HCT116 (cell line): ENCODE results near the gene IST1. TPM values are rescaled to one million over a fixed set of nuclear protein-coding genes. Genes with fewer than 3 reads are reported as not detected.

Source experiments
- ATAC-seq: fragments of 200-7000 bp; cut with Tn5 transposase; 2 replicates; pipeline ENCODE4 v1.9.1; 2020; ENCODE audit warnings: mild to moderate bottlenecking, moderate library complexity
- BruUV-seq: library from RNA; stranded (reverse); fragments of 400-500 nt; replicated peaks from 2 replicates; lab custom pipeline; 2021; lab: Mats Ljungman, UMichigan
- CTCF ChIA-PET: fragments of 300-600 bp; sonication (Branson Sonifier 250); formaldehyde crosslinking; loops from one replicate; lab custom pipeline; 2021; ENCODE audit warnings: antibody characterized with exemption; lab: Charles Lee
- POLR2A ChIA-PET: fragments of 300-600, 350-600 bp; sonication (Branson Sonifier 250); formaldehyde crosslinking; loops from one replicate; lab custom pipeline; 2021; ENCODE audit warnings: antibody characterized with exemption; lab: Charles Lee
- RAD21 ChIA-PET, 2 experiments: fragments of 300-600 bp; sonication (Branson Sonifier 250); formaldehyde crosslinking; loops; one replicate each; lab custom pipeline; 2023; ENCODE audit warnings: low total read pairs in 2 of 2; ENCODE audit not compliant: uncharacterized antibody in 2 of 2, unreplicated experiment in 2 of 2, low non-redundant PET in 1 of 2; lab: Charles Lee
- DNase-seq: peaks from one replicate; pipeline ENCODE4 v3.0.0-alpha.2; 2010; ENCODE audit warnings: low read depth, low spot score
- H2AFZ ChIP-seq: fragments of 200-600 bp; shearing (Covaris generic), sonication (generic); 2 replicates; pipeline ENCODE4 v1.6.1; 2017; ENCODE audit warnings: low read depth, mixed run types, mixed read lengths, antibody characterized with exemption, low read length; ENCODE audit not compliant: poor library complexity, severe bottlenecking
- H3K27ac ChIP-seq: 2 replicates; pipeline ENCODE4 v1.5.1; 2012; ENCODE audit warnings: low read depth, low read length
- H3K27me3 ChIP-seq: fragments of 200-600 bp; sonication (generic); 2 replicates; pipeline ENCODE4 v1.6.1; 2016; ENCODE audit warnings: mixed run types, low read length, mixed read lengths; ENCODE audit not compliant: insufficient read depth
- H3K36me3 ChIP-seq, 2 experiments: fragments of 200-500 bp in 1 of 2; fragments of 200-600 bp in 1 of 2; sonication (Bioruptor generic) in 1 of 2; sonication (generic) in 1 of 2; 2 replicates each; pipeline versions ENCODE4 v1.5.1 to v1.6.1; 2014 to 2016; ENCODE audit warnings: low read length in 2 of 2, inconsistent platforms in 1 of 2, mixed read lengths in 1 of 2, mixed run types in 1 of 2; ENCODE audit not compliant: insufficient read depth in 2 of 2, control insufficient read depth in 1 of 2
- H3K4me1 ChIP-seq, 2 experiments: fragments of 200-600 bp in 1 of 2; sonication (generic) in 1 of 2; 2 replicates each; pipeline versions ENCODE4 v1.5.1 to v1.6.1; 2012 to 2017; ENCODE audit warnings: low read length in 2 of 2, inconsistent platforms in 1 of 2, mild to moderate bottlenecking in 1 of 2, mixed read lengths in 1 of 2, mixed run types in 1 of 2, moderate library complexity in 1 of 2; ENCODE audit not compliant: insufficient read depth in 2 of 2, control insufficient read depth in 1 of 2
- H3K4me2 ChIP-seq: fragments of 200-600 bp; sonication (generic); 2 replicates; pipeline ENCODE4 v1.6.1; 2017; ENCODE audit warnings: mixed run types, low read length, mixed read lengths
- H3K4me3 ChIP-seq, 2 experiments: fragments of 200-600 bp in 1 of 2; sonication (generic) in 1 of 2; replicated peaks in 1 of 2; 2 replicates each; pipeline ENCODE4 v1.5.1; 2011 to 2016; ENCODE audit warnings: low read length in 2 of 2, control low read depth in 1 of 2, low read depth in 1 of 2, mild to moderate bottlenecking in 1 of 2, mixed read lengths in 1 of 2, mixed run types in 1 of 2
- H3K79me2 ChIP-seq: fragments of 200-600 bp; sonication (generic); 2 replicates; pipeline ENCODE4 v1.6.1; 2017; ENCODE audit warnings: mild to moderate bottlenecking, mixed run types, low read length, moderate library complexity, mixed read lengths; ENCODE audit not compliant: insufficient read depth
- H3K9ac ChIP-seq: fragments of 200-600 bp; sonication (generic); 2 replicates; pipeline ENCODE4 v1.6.1; 2016; ENCODE audit warnings: low read length, mixed read lengths
- H3K9me2 ChIP-seq: fragments of 200-600 bp; sonication (generic), shearing (Covaris generic); 2 replicates; pipeline ENCODE4 v1.6.1; 2017; ENCODE audit warnings: mixed run types, mild to moderate bottlenecking, moderate library complexity; ENCODE audit not compliant: insufficient read depth
- H3K9me3 ChIP-seq, 2 experiments: fragments of 200-500 bp in 1 of 2; fragments of 200-600 bp in 1 of 2; sonication (Bioruptor generic) in 1 of 2; sonication (generic) in 1 of 2; 2 replicates each; pipeline ENCODE4 v1.6.1; 2014 to 2017; ENCODE audit warnings: low read length in 2 of 2, mixed read lengths in 2 of 2, inconsistent platforms in 1 of 2, low read depth in 1 of 2, mild to moderate bottlenecking in 1 of 2, mixed run types in 1 of 2, moderate library complexity in 1 of 2; ENCODE audit not compliant: control insufficient read depth in 1 of 2, insufficient read depth in 1 of 2
- H4K20me1 ChIP-seq: fragments of 200-600 bp; sonication (generic), shearing (Covaris generic); 2 replicates; pipeline ENCODE4 v1.6.1; 2017; ENCODE audit warnings: mixed run types, mild to moderate bottlenecking, moderate library complexity; ENCODE audit not compliant: insufficient read depth
- ELF1 ChIP-seq: IDR thresholded peaks from 2 replicates; pipeline ENCODE4 v1.6.1; 2012; ENCODE audit warnings: low read depth, borderline replicate concordance
- EZH2 ChIP-seq: fragments of 200-600 bp; sonication (generic); IDR thresholded peaks from 2 replicates; pipeline ENCODE4 v1.6.1; 2017; ENCODE audit warnings: antibody characterized with exemption, mixed run types
- EZH2phosphoT487 ChIP-seq: fragments of 200-600 bp; IDR thresholded peaks from 2 replicates; pipeline ENCODE4 v1.6.1; 2018; ENCODE audit warnings: antibody characterized with exemption, borderline replicate concordance
- FOSL1 ChIP-seq: IDR thresholded peaks from 2 replicates; pipeline ENCODE4 v1.6.1; 2012; ENCODE audit warnings: low read depth
- JUND ChIP-seq: IDR thresholded peaks from 2 replicates; pipeline ENCODE4 v1.6.1; 2012
- MAX ChIP-seq: IDR thresholded peaks from 2 replicates; pipeline ENCODE4 v1.6.1; 2012
- POLR2A ChIP-seq: IDR thresholded peaks from 2 replicates; pipeline ENCODE4 v1.7.0; 2011; ENCODE audit warnings: borderline replicate concordance; ENCODE audit not compliant: insufficient read depth, insufficient read length; ENCODE audit errors: extremely low read depth
- POLR2AphosphoS5 ChIP-seq: IDR thresholded peaks from 2 replicates; pipeline ENCODE4 v1.6.1; 2011; ENCODE audit warnings: mild to moderate bottlenecking, low read depth, low read length, moderate library complexity
- RAD21 ChIP-seq: IDR thresholded peaks from 2 replicates; pipeline ENCODE4 v1.6.1; 2012; ENCODE audit warnings: low read depth, mild to moderate bottlenecking
- REST ChIP-seq: IDR thresholded peaks from 2 replicates; pipeline ENCODE4 v1.6.1; 2012; ENCODE audit warnings: low read depth
- SRF ChIP-seq: IDR thresholded peaks from 2 replicates; pipeline ENCODE4 v1.6.1; 2012; ENCODE audit warnings: low read depth
- TCF7L2 ChIP-seq: IDR thresholded peaks from 2 replicates; pipeline ENCODE4 v1.7.0; 2011; ENCODE audit warnings: borderline replicate concordance, inconsistent platforms; ENCODE audit not compliant: insufficient read depth, insufficient read length; ENCODE audit errors: extremely low read depth
- YY1 ChIP-seq: IDR thresholded peaks from 2 replicates; pipeline ENCODE4 v1.6.1; 2011; ENCODE audit warnings: low read length, low read depth, moderate library complexity, mild to moderate bottlenecking; ENCODE audit not compliant: insufficient replicate concordance; ENCODE audit errors: extremely low read depth
- ZFX ChIP-seq: fragments of 450-650 bp; IDR thresholded peaks from 2 replicates; pipeline ENCODE4 v1.6.1; 2017
- ZNF274 ChIP-seq: fragments of 200-500 bp; sonication (Bioruptor generic); IDR thresholded peaks from 2 replicates; pipeline ENCODE4 v1.6.1; 2014; ENCODE audit warnings: mild to moderate bottlenecking, low read depth, low read length, inconsistent platforms
- intact Hi-C: fragments of 100-400 bp; cut with micrococcal nuclease; formaldehyde crosslinking; loops from 2 replicates; pipeline ENCODE4 v1.10.0; 2022
- total RNA-seq: library from RNA; stranded (reverse); gene quantifications from one replicate; pipeline ENCODE4 v1.2.1, GENCODE V29; 2021; ENCODE audit not compliant: unreplicated experiment
- TF ChIP-seq, protein P1 (sequence below), 3 experiments: fragments of 200-600 bp in 1 of 3; sonication (generic) in 1 of 3; IDR thresholded peaks in 2 of 3; conservative IDR thresholded peaks in 1 of 3; 2 replicates each; pipeline ENCODE4 v1.5.1; 2012 to 2017; ENCODE audit warnings: low read depth in 2 of 3, low read length in 2 of 3, antibody characterized with exemption in 1 of 3, borderline replicate concordance in 1 of 3, control low read depth in 1 of 3, mild to moderate bottlenecking in 1 of 3, mixed read lengths in 1 of 3, mixed run types in 1 of 3, moderate library complexity in 1 of 3; ENCODE audit not compliant: insufficient read depth in 1 of 3

IST1 gene
- total RNA-seq, 1 experiment from 2014 or later: 191 TPM

- H3K4me1 ChIP-seq: no peaks in the 10 kb centered on the region
- no peak overlapping the region for H2AFZ ChIP-seq
- intact Hi-C loops: no loop called here
- RAD21 ChIA-PET: no interaction called here
- H4K20me1 ChIP-seq: no peaks in the 10 kb centered on the region
- no TSS peak for BruUV-seq
- H3K79me2 ChIP-seq: no peaks in the 10 kb centered on the region
- H3K9me2 ChIP-seq: no peaks in the 10 kb centered on the region
- no peaks in the 10 kb centered on the region for H3K36me3 ChIP-seq
- POLR2A ChIA-PET: no interaction called here
- no peaks in the 10 kb centered on the region for H3K27me3 ChIP-seq
- no peak for TF ChIP-seq YY1
- no peak for TF ChIP-seq REST
- no peak for TF ChIP-seq EZH2phosphoT487
- no peak for TF ChIP-seq MAX
- no peak for TF ChIP-seq POLR2A
- TF ChIP-seq RAD21: no peak
- TF ChIP-seq EZH2: no peak
- TF ChIP-seq POLR2AphosphoS5: no peak
- TF ChIP-seq SRF: no peak
- TF ChIP-seq, protein P1, sequence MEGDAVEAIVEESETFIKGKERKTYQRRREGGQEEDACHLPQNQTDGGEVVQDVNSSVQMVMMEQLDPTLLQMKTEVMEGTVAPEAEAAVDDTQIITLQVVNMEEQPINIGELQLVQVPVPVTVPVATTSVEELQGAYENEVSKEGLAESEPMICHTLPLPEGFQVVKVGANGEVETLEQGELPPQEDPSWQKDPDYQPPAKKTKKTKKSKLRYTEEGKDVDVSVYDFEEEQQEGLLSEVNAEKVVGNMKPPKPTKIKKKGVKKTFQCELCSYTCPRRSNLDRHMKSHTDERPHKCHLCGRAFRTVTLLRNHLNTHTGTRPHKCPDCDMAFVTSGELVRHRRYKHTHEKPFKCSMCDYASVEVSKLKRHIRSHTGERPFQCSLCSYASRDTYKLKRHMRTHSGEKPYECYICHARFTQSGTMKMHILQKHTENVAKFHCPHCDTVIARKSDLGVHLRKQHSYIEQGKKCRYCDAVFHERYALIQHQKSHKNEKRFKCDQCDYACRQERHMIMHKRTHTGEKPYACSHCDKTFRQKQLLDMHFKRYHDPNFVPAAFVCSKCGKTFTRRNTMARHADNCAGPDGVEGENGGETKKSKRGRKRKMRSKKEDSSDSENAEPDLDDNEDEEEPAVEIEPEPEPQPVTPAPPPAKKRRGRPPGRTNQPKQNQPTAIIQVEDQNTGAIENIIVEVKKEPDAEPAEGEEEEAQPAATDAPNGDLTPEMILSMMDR (IDR thresholded peaks at IDR 0.05 in 2 of 3, conservative IDR thresholded peaks at IDR 0.05 in 1 of 3; ENCODE audit: borderline replicate concordance in 1 of 3, insufficient read depth in 1 of 3, low read depth in 2 of 3, low read length in 2 of 3): no peak
- TF ChIP-seq ELF1: no peak
- no peak for TF ChIP-seq FOSL1
- no peak for TF ChIP-seq ZNF274
- no peak for TF ChIP-seq TCF7L2
- TF ChIP-seq ZFX: no peak
- no peak for TF ChIP-seq JUND
- CTCF ChIA-PET: interaction anchor here (2.8 kb wide), 1 partner anchor 13 kb away, joined by 16 read pairs; no protein-coding TSS in a partner anchor
- no peak overlapping the region for H3K4me3 ChIP-seq
- no peak overlapping the region for H3K27ac ChIP-seq
- DNase-seq (no peak), ATAC-seq (no peak)
- no peak overlapping the region for H3K4me2 ChIP-seq
- no peaks in the 10 kb centered on the region for H3K9me3 ChIP-seq
- no peak overlapping the region for H3K9ac ChIP-seq
These were observed 78.9 kb downstream of the IST1 start for GRCh38 chr16:71974068-71974818.
